ENCODE results near the gene FUT6. TPM values are rescaled to one million over a fixed set of nuclear protein-coding genes. Genes with fewer than 3 reads are reported as not detected.
"Not testable (repeated sequence)": the region's sequence is repeated elsewhere in the genome, so short reads cannot be mapped to it uniquely, and the experiment has no call there.

The FUT6 gene
- polyA plus RNA-seq, 3 donors: not detected

DNA sequence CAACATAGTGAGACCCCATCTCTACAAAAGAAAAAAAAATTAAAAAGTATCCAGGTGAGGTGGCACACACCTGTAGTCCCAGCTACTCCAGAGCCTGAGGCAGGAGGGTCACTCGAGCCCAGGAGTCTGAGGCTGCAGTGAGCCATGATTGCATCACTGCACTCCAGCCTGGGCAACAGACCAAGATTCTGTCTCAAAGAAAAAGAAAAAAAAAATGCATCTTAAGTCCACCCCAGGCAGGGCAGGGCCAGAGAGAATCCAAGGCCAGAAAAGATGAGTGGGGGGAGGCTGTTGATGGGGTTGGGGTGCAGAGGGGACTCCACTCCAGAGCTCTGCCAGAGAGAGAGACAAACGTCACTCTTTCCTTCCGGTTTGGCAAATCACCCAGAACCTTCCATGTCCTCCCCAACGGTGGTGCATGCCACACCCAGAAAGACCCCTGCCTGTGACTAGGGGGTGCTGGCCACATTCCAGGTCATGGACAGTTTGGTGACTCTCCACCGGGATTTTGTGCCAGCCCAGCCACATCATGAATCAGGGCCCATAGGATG lies 11.3 kb upstream of the FUT6 start:
- H3K27me3 ChIP-seq (ENCODE audit: control insufficient read depth in 2 of 2, insufficient read depth in 2 of 2, low read length in 2 of 2): no peaks in the 10 kb centered on the region
- H3K36me3 Mint-ChIP-seq: no peaks in the 10 kb centered on the region
- TF ChIP-seq, protein P1, sequence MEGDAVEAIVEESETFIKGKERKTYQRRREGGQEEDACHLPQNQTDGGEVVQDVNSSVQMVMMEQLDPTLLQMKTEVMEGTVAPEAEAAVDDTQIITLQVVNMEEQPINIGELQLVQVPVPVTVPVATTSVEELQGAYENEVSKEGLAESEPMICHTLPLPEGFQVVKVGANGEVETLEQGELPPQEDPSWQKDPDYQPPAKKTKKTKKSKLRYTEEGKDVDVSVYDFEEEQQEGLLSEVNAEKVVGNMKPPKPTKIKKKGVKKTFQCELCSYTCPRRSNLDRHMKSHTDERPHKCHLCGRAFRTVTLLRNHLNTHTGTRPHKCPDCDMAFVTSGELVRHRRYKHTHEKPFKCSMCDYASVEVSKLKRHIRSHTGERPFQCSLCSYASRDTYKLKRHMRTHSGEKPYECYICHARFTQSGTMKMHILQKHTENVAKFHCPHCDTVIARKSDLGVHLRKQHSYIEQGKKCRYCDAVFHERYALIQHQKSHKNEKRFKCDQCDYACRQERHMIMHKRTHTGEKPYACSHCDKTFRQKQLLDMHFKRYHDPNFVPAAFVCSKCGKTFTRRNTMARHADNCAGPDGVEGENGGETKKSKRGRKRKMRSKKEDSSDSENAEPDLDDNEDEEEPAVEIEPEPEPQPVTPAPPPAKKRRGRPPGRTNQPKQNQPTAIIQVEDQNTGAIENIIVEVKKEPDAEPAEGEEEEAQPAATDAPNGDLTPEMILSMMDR (IDR thresholded peaks at IDR 0.05): no peak
- no peak for DNase-seq
- H4K20me1 ChIP-seq (ENCODE audit: insufficient read depth, low read length): no peaks in the 10 kb centered on the region
- no peak overlapping the region for H3K27ac ChIP-seq (ENCODE audit: low read depth in 1 of 2, low read length in 2 of 2)
- H3K79me2 ChIP-seq (ENCODE audit: insufficient read depth, low read length): no peaks in the 10 kb centered on the region
- peaks cover 0 to 5% (median 3%) of the 10 kb centered on the region in 3 donors for H3K27me3 Mint-ChIP-seq (ENCODE audit: low read depth in 3 of 3)
- H3K9me3 ChIP-seq (replicated peaks in 1 of 2; ENCODE audit: control insufficient read depth in 1 of 2, insufficient read depth in 1 of 2, low read length in 2 of 2): no peaks in the 10 kb centered on the region
- H3K9ac ChIP-seq (ENCODE audit: insufficient read depth, low read length, poor library complexity, severe bottlenecking): no peak overlapping the region
- no peaks in the 10 kb centered on the region for H3K36me3 ChIP-seq (replicated peaks in 1 of 2; ENCODE audit: control insufficient read depth in 1 of 2, insufficient read depth in 2 of 2, low read length in 2 of 2)
- H3K4me3 Mint-ChIP-seq: peak overlapping the region in 1 of 2 donors; percentile 65
- H3K4me1 Mint-ChIP-seq: peaks cover 6% of the 10 kb centered on the region
- WGBS (ENCODE audit: insufficient coverage): 22% methylated on average over 4 of the region's 5 CpGs
- no peak overlapping the region for H3K4me2 ChIP-seq (replicated peaks; ENCODE audit: extremely low read depth, low read length, poor library complexity, severe bottlenecking)
- H2AFZ ChIP-seq (ENCODE audit: insufficient read depth, low read depth, low read length, poor library complexity, severe bottlenecking): no peak overlapping the region
- H3K9me3 Mint-ChIP-seq: no peaks in the 10 kb centered on the region
- H3K27ac Mint-ChIP-seq: peak overlapping the region in 2 of 7 donors; percentile 3 to 27
- no peak overlapping the region for H3K4me3 ChIP-seq (replicated peaks in 1 of 3; ENCODE audit: low read depth in 2 of 3, low read length in 3 of 3)
- peaks cover 0 to 5% of the 10 kb centered on the region in 2 donors for H3K4me1 ChIP-seq (ENCODE audit: control insufficient read depth in 1 of 2, insufficient read depth in 2 of 2, low read length in 2 of 2)
- intact Hi-C loops (cut with micrococcal nuclease): no loop called here

- H3K4me3 ChIP-seq (replicated peaks in 1 of 3; ENCODE audit: low read depth in 2 of 3, low read length in 3 of 3): no peak overlapping the region
- Mint-ChIP-seq H3K4me3 (no peak overlapping the region), H3K36me3 (no peaks in the 10 kb centered on the region), H3K4me1 (peaks cover 6% of the 10 kb centered on the region), H3K9me3 (no peaks in the 10 kb centered on the region), H3K27me3 (ENCODE audit: low read depth in 3 of 3) (peaks cover 0 to 5% (median 3%) of the 10 kb centered on the region in 3 donors), H3K27ac (no peak overlapping the region)
- no peaks in the 10 kb centered on the region for H3K79me2 ChIP-seq (ENCODE audit: insufficient read depth, low read length)
- no peaks in the 10 kb centered on the region for H3K36me3 ChIP-seq (replicated peaks in 1 of 2; ENCODE audit: control insufficient read depth in 1 of 2, insufficient read depth in 2 of 2, low read length in 2 of 2)
- H2AFZ ChIP-seq (ENCODE audit: insufficient read depth, low read depth, low read length, poor library complexity, severe bottlenecking): no peak overlapping the region
- WGBS (ENCODE audit: insufficient coverage): 98% methylated on average over 5 of the region's 6 CpGs
- H3K27me3 ChIP-seq (ENCODE audit: control insufficient read depth in 2 of 2, insufficient read depth in 2 of 2, low read length in 2 of 2): no peaks in the 10 kb centered on the region
- H3K9me3 ChIP-seq (replicated peaks in 1 of 2; ENCODE audit: control insufficient read depth in 1 of 2, insufficient read depth in 1 of 2, low read length in 2 of 2): no peaks in the 10 kb centered on the region
- no peaks in the 10 kb centered on the region for H4K20me1 ChIP-seq (ENCODE audit: insufficient read depth, low read length)
- DNase-seq: no peak
- intact Hi-C loops (cut with micrococcal nuclease): no loop called here
- no peak overlapping the region for H3K9ac ChIP-seq (ENCODE audit: insufficient read depth, low read length, poor library complexity, severe bottlenecking)
- no peak overlapping the region for H3K4me2 ChIP-seq (replicated peaks; ENCODE audit: extremely low read depth, low read length, poor library complexity, severe bottlenecking)
- TF ChIP-seq, protein P1 (IDR thresholded peaks at IDR 0.05): no peak
- H3K4me1 ChIP-seq (ENCODE audit: control insufficient read depth in 1 of 2, insufficient read depth in 2 of 2, low read length in 2 of 2): peaks cover 0 to 5% of the 10 kb centered on the region in 2 donors
- no peak overlapping the region for H3K27ac ChIP-seq (ENCODE audit: low read depth in 1 of 2, low read length in 2 of 2)
Measured at GRCh38 chr19:5850189-5850588, 10.7 kb upstream of the FUT6 start.

- H3K4me2 ChIP-seq (replicated peaks; ENCODE audit: extremely low read depth, low read length, poor library complexity, severe bottlenecking); H3K27me3 Mint-ChIP-seq (ENCODE audit: low read depth in 3 of 3); H3K79me2 ChIP-seq (ENCODE audit: insufficient read depth, low read length); H3K27ac ChIP-seq (ENCODE audit: low read depth in 1 of 2, low read length in 2 of 2); H3K9ac ChIP-seq (ENCODE audit: insufficient read depth, low read length, poor library complexity, severe bottlenecking); H2AFZ ChIP-seq (ENCODE audit: insufficient read depth, low read depth, low read length, poor library complexity, severe bottlenecking); H3K36me3 ChIP-seq (replicated peaks in 1 of 2; ENCODE audit: control insufficient read depth in 1 of 2, insufficient read depth in 2 of 2, low read length in 2 of 2); H3K4me1 ChIP-seq (ENCODE audit: control insufficient read depth in 1 of 2, insufficient read depth in 2 of 2, low read length in 2 of 2); H3K27ac Mint-ChIP-seq; DNase-seq; H3K4me3 ChIP-seq (replicated peaks in 1 of 3; ENCODE audit: low read depth in 2 of 3, low read length in 3 of 3); H3K9me3 ChIP-seq (replicated peaks in 1 of 2; ENCODE audit: control insufficient read depth in 1 of 2, insufficient read depth in 1 of 2, low read length in 2 of 2); H3K27me3 ChIP-seq (ENCODE audit: control insufficient read depth in 2 of 2, insufficient read depth in 2 of 2, low read length in 2 of 2); H3K36me3 Mint-ChIP-seq; H4K20me1 ChIP-seq (ENCODE audit: insufficient read depth, low read length); H3K4me1 Mint-ChIP-seq; H3K4me3 Mint-ChIP-seq; intact Hi-C loops (cut with micrococcal nuclease); H3K9me3 Mint-ChIP-seq: not testable (repeated sequence)
- 83% methylated on average over 5 of the region's 5 CpGs for WGBS (ENCODE audit: insufficient coverage)
Measured at GRCh38 chr19:5848621-5849020, 9.1 kb upstream of the FUT6 start.

Measured in CD14-positive monocyte (primary cell).